Measurements from ENCODE around the gene UCP2. TPM values are rescaled to one million over a fixed set of nuclear protein-coding genes. Genes with fewer than 3 reads are reported as not detected.
A peak's percentile ranks its signal among the peaks of the same experiment; 100 is the strongest.

The UCP2 gene
- total and polyA plus RNA-seq, 9 donors, result 3.7 to 86.9 (median 16.5) TPM

GRCh38 chr11:74024261-74025029 is 41.8 kb upstream of the UCP2 start:
- TF ChIP-seq EP300 (IDR thresholded peaks at IDR 0.05) (no peak), POLR2A (IDR thresholded peaks at IDR 0.05) (no peak), CTCF (IDR thresholded peaks at IDR 0.05) (no peak)
- Histone ChIP-seq H3K27me3 (no peaks in the 10 kb centered on the region), H3K4me3 (no peak overlapping the region), H3K27ac (no peak overlapping the region), H3K4me1 (ENCODE audit: insufficient read depth) (no peaks in the 10 kb centered on the region), H3K36me3 (no peaks in the 10 kb centered on the region), H3K9me3 (no peaks in the 10 kb centered on the region)
- 61 to 66% (median 63%) methylated on average over 2 of the region's 2 CpGs for WGBS, 3 donors
- intact Hi-C loops (cut with DNase I), result no loop called here
- DNase-seq, result peak in 1 of 5 donors; percentile 64

GRCh38 chr11:74023276-74023675 is 40.6 kb upstream of the UCP2 start:
- Histone ChIP-seq H3K9me3 (no peaks in the 10 kb centered on the region), H3K4me3 (no peak overlapping the region), H3K27me3 (no peaks in the 10 kb centered on the region), H3K4me1 (ENCODE audit: insufficient read depth) (peaks cover 3% of the 10 kb centered on the region), H3K36me3 (no peaks in the 10 kb centered on the region), H3K27ac (no peak overlapping the region)
- intact Hi-C loops (cut with DNase I), result no loop called here
- DNase-seq, result no peak
- TF ChIP-seq EP300 (IDR thresholded peaks at IDR 0.05), result no peak
- TF ChIP-seq CTCF (IDR thresholded peaks at IDR 0.05), result no peak
- TF ChIP-seq POLR2A (IDR thresholded peaks at IDR 0.05), result no peak

- no peaks in the 10 kb centered on the region for H3K36me3 ChIP-seq
- TF ChIP-seq CTCF (IDR thresholded peaks at IDR 0.05) (no peak), EP300 (IDR thresholded peaks at IDR 0.05) (no peak), POLR2A (IDR thresholded peaks at IDR 0.05) (no peak)
- 89 to 94% (median 91%) methylated on average over 6 of the region's 6 CpGs for WGBS, 3 donors
- no peaks in the 10 kb centered on the region for H3K9me3 ChIP-seq
- no peak for DNase-seq
- intact Hi-C loops (cut with DNase I), result no loop called here
- no peak overlapping the region for H3K4me3 ChIP-seq
- no peaks in the 10 kb centered on the region for H3K27me3 ChIP-seq
- peaks cover 3% of the 10 kb centered on the region for H3K4me1 ChIP-seq (ENCODE audit: insufficient read depth)
- no peak overlapping the region for H3K27ac ChIP-seq
These were observed 39.9 kb upstream of the UCP2 start for GRCh38 chr11:74022546-74022945.

- no peaks in the 10 kb centered on the region for H3K27me3 ChIP-seq
- TF ChIP-seq CTCF (IDR thresholded peaks at IDR 0.05), result no peak
- TF ChIP-seq EP300 (IDR thresholded peaks at IDR 0.05), result no peak
- TF ChIP-seq POLR2A (IDR thresholded peaks at IDR 0.05), result no peak
- H3K36me3 ChIP-seq, result no peaks in the 10 kb centered on the region
- DNase-seq, result no peak
- no peak overlapping the region for H3K4me3 ChIP-seq
- H3K4me1 ChIP-seq (ENCODE audit: insufficient read depth), result peaks cover 3% of the 10 kb centered on the region
- intact Hi-C loops (cut with DNase I), result no loop called here
- no peak overlapping the region for H3K27ac ChIP-seq
- no peaks in the 10 kb centered on the region for H3K9me3 ChIP-seq
- 95 to 99% (median 98%) methylated on average over 6 of the region's 6 CpGs for WGBS, 3 donors
These were observed 39.4 kb upstream of the UCP2 start for GRCh38 chr11:74021998-74022397.
